ENCODE data around the gene XRN1.

DNA sequence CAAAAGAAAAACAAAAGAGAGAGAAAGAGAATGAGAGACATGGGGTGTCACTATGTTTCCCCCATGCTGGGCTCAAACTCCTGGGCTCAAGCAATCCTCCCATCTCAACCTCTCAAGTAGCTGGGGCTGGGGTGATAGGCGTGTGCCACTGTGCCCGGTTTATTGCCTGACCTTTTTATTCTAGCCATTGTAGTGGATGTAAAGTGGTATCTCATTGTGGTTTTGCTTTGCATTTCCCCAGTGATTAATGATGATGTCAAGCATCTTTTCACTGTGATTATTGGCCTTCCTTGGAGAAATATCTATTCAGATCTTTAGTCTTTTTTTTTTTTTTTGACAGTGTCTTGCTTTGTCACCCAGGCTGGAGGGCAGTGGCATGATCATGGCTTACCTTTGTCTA lies 184.7 kb downstream of the XRN1 start:
- TF ChIP-seq, protein P1, sequence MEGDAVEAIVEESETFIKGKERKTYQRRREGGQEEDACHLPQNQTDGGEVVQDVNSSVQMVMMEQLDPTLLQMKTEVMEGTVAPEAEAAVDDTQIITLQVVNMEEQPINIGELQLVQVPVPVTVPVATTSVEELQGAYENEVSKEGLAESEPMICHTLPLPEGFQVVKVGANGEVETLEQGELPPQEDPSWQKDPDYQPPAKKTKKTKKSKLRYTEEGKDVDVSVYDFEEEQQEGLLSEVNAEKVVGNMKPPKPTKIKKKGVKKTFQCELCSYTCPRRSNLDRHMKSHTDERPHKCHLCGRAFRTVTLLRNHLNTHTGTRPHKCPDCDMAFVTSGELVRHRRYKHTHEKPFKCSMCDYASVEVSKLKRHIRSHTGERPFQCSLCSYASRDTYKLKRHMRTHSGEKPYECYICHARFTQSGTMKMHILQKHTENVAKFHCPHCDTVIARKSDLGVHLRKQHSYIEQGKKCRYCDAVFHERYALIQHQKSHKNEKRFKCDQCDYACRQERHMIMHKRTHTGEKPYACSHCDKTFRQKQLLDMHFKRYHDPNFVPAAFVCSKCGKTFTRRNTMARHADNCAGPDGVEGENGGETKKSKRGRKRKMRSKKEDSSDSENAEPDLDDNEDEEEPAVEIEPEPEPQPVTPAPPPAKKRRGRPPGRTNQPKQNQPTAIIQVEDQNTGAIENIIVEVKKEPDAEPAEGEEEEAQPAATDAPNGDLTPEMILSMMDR (IDR thresholded peaks at IDR 0.05 in 2 of 3, conservative IDR thresholded peaks at IDR 0.05 in 1 of 3; ENCODE audit: control insufficient read depth in 2 of 3, extremely low read depth in 1 of 3, insufficient read depth in 1 of 3, low read depth in 3 of 3, low read length in 3 of 3): no peak
- TF ChIP-seq NFIC (IDR thresholded peaks at IDR 0.05; ENCODE audit: low read depth, low read length): no peak
- no peak for TF ChIP-seq IKZF2 (IDR thresholded peaks at IDR 0.05)
- no peak for TF ChIP-seq ATF7 (IDR thresholded peaks at IDR 0.05; ENCODE audit: low read depth)
- no peak for TF ChIP-seq HDAC2 (IDR thresholded peaks at IDR 0.05)
